Measurements from ENCODE around the gene STMN1. TPM values are rescaled to one million over a fixed set of nuclear protein-coding genes. Genes with fewer than 3 reads are reported as not detected.

STMN1 gene
- total and polyA plus RNA-seq, 10 of the 15 experiments (the other 5 are each of a cell fraction or from before 2014, with no cell fraction given) = 220 to 1,272 (median 603) TPM

- ChIA-PET RAD21 (ENCODE audit: unreplicated experiment) (no interaction called here), SMC1A (ENCODE audit: uncharacterized antibody, unreplicated experiment) (interaction anchor here (0.8 kb wide), 1 partner anchor 17 kb away, joined by 3 read pairs; no protein-coding TSS in a partner anchor), CTCF (no interaction called here), POLR2A (interaction anchor here (0.5 to 1.0 kb wide), 2 partner anchors 19 to 103 kb away, joined by 3 to 4 read pairs; no protein-coding TSS in a partner anchor)
- no peak overlapping the region for H3K4me3 ChIP-seq
- H3K27me3 ChIP-seq (replicated peaks in 1 of 2; ENCODE audit: control insufficient read depth in 2 of 2, insufficient read depth in 2 of 2, low read length in 1 of 2) = peaks cover 4 to 18% of the 10 kb centered on the region in 2 experiments
- WGBS (ENCODE audit: insufficient coverage, insufficient replicate concordance, low lambda C conversion rate, missing lambda C conversion rate) = 48% methylated on average over 2 of the region's 2 CpGs
- no peak overlapping the region for H2AFZ ChIP-seq (ENCODE audit: control insufficient read depth, low read depth, low read length)
- no peaks in the 10 kb centered on the region for H3K36me3 ChIP-seq (ENCODE audit: control insufficient read depth in 2 of 2, insufficient read depth in 2 of 2, low read length in 1 of 2)
- 0 out of 2 replicates have a peak, but pooled peaks cover 5% of the 10 kb centered on the region for H3K4me1 ChIP-seq (ENCODE audit: control insufficient read depth, insufficient read depth, low read length)
- no TSS peak for BruUV-seq (replicated peaks)
- no peak overlapping the region for H3K4me2 ChIP-seq (ENCODE audit: control insufficient read depth, insufficient read depth)
- no peaks in the 10 kb centered on the region; the same call in 1 of the 2 replicates for H4K20me1 ChIP-seq (ENCODE audit: control insufficient read depth, insufficient read depth)
- no peak overlapping the region for H3K9ac ChIP-seq (ENCODE audit: control insufficient read depth, insufficient read depth, low read length)
- no peaks in the 10 kb centered on the region for H3K79me2 ChIP-seq (ENCODE audit: control insufficient read depth, insufficient read depth, low read length)
- H3K9me3 ChIP-seq (replicated peaks; ENCODE audit: control insufficient read depth, insufficient read depth, low read length) = no peaks in the 10 kb centered on the region
- H3K27ac ChIP-seq (ENCODE audit: control insufficient read depth, insufficient read depth) = no peak overlapping the region
- intact Hi-C loops (cut with micrococcal nuclease; ENCODE audit: unreplicated experiment) = no loop called here
- no peak for DNase-seq (ENCODE audit: low read depth, low spot score)
- in situ Hi-C loops (cut with MboI) = no loop called here
- ATAC-seq = no peak
- FAIRE-seq = no peak
- TF ChIP-seq SP1 (IDR thresholded peaks at IDR 0.05; ENCODE audit: low read depth, low read length) = no peak
- TF ChIP-seq, protein P1, sequence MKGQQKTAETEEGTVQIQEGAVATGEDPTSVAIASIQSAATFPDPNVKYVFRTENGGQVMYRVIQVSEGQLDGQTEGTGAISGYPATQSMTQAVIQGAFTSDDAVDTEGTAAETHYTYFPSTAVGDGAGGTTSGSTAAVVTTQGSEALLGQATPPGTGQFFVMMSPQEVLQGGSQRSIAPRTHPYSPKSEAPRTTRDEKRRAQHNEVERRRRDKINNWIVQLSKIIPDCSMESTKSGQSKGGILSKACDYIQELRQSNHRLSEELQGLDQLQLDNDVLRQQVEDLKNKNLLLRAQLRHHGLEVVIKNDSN (IDR thresholded peaks at IDR 0.05; ENCODE audit: borderline replicate concordance, extremely low read length, insufficient read depth, low read depth, low read length) = no peak
- no peak for TF ChIP-seq ZNF24 (IDR thresholded peaks at IDR 0.05)
- TF ChIP-seq RCOR1 (conservative IDR thresholded peaks at IDR 0.05; ENCODE audit: low read depth, low read length) = no peak
- TF ChIP-seq SMAD1 (IDR thresholded peaks at IDR 0.05; ENCODE audit: low read depth, partially characterized antibody) = no peak
- TF ChIP-seq POLR2AphosphoS5 (IDR thresholded peaks at IDR 0.05; ENCODE audit: low read length) = no peak
- TF ChIP-seq, protein P2, sequence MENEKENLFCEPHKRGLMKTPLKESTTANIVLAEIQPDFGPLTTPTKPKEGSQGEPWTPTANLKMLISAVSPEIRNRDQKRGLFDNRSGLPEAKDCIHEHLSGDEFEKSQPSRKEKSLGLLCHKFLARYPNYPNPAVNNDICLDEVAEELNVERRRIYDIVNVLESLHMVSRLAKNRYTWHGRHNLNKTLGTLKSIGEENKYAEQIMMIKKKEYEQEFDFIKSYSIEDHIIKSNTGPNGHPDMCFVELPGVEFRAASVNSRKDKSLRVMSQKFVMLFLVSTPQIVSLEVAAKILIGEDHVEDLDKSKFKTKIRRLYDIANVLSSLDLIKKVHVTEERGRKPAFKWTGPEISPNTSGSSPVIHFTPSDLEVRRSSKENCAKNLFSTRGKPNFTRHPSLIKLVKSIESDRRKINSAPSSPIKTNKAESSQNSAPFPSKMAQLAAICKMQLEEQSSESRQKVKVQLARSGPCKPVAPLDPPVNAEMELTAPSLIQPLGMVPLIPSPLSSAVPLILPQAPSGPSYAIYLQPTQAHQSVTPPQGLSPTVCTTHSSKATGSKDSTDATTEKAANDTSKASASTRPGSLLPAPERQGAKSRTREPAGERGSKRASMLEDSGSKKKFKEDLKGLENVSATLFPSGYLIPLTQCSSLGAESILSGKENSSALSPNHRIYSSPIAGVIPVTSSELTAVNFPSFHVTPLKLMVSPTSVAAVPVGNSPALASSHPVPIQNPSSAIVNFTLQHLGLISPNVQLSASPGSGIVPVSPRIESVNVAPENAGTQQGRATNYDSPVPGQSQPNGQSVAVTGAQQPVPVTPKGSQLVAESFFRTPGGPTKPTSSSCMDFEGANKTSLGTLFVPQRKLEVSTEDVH (IDR thresholded peaks at IDR 0.05; ENCODE audit: low read depth, partially characterized antibody) = no peak
- no peak for TF ChIP-seq RUNX3 (IDR thresholded peaks at IDR 0.05; ENCODE audit: low read length)
- no peak for TF ChIP-seq BCL11A (IDR thresholded peaks at IDR 0.05; ENCODE audit: low read depth, low read length)
- TF ChIP-seq, protein P3, sequence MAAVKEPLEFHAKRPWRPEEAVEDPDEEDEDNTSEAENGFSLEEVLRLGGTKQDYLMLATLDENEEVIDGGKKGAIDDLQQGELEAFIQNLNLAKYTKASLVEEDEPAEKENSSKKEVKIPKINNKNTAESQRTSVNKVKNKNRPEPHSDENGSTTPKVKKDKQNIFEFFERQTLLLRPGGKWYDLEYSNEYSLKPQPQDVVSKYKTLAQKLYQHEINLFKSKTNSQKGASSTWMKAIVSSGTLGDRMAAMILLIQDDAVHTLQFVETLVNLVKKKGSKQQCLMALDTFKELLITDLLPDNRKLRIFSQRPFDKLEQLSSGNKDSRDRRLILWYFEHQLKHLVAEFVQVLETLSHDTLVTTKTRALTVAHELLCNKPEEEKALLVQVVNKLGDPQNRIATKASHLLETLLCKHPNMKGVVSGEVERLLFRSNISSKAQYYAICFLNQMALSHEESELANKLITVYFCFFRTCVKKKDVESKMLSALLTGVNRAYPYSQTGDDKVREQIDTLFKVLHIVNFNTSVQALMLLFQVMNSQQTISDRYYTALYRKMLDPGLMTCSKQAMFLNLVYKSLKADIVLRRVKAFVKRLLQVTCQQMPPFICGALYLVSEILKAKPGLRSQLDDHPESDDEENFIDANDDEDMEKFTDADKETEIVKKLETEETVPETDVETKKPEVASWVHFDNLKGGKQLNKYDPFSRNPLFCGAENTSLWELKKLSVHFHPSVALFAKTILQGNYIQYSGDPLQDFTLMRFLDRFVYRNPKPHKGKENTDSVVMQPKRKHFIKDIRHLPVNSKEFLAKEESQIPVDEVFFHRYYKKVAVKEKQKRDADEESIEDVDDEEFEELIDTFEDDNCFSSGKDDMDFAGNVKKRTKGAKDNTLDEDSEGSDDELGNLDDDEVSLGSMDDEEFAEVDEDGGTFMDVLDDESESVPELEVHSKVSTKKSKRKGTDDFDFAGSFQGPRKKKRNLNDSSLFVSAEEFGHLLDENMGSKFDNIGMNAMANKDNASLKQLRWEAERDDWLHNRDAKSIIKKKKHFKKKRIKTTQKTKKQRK (IDR thresholded peaks at IDR 0.05; ENCODE audit: low read depth, low read length) = no peak
- TF ChIP-seq NFIC (IDR thresholded peaks at IDR 0.05; ENCODE audit: low read depth, low read length) = no peak
- TF ChIP-seq PAX5 (IDR thresholded peaks at IDR 0.05; ENCODE audit: borderline replicate concordance, low read depth, low read length) = no peak
- no peak for TF ChIP-seq TAF1 (IDR thresholded peaks at IDR 0.05; ENCODE audit: borderline replicate concordance, low read depth, low read length)
- TF ChIP-seq RAD21 (IDR thresholded peaks at IDR 0.05; ENCODE audit: insufficient read depth, low read depth, low read length) = no peak
- TF ChIP-seq IRF5 (IDR thresholded peaks at IDR 0.05; ENCODE audit: borderline replicate concordance) = no peak
- TF ChIP-seq PAX8 (IDR thresholded peaks at IDR 0.05) = no peak
- TF ChIP-seq IRF4 (IDR thresholded peaks at IDR 0.05; ENCODE audit: low read depth, low read length) = no peak
These were observed 18.2 kb upstream of the STMN1 start for GRCh38 chr1:25924454-25924853.
